ENCODE measurements around the gene LDB1.

DNA sequence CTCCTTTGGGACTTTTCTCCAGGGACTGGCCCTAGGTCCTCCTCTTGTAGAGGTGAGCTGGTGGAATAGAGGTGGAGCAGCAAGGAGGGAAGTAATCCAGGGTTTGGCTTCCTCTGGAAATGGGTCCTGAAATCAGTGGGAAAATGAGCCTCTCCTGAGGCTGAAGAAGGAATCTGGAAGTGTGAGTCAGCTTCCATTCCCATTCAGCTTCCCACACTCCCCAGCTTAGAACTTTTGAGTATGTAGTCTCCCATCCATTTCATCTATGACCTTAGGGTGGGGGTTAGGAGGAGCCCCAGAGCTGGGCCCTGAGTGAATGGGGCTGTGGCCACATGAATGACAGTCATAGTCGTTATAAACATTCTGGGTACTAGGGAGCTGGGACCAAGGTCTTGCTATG is 17.7 kb downstream of the LDB1 start:
- TF ChIP-seq, protein P1, sequence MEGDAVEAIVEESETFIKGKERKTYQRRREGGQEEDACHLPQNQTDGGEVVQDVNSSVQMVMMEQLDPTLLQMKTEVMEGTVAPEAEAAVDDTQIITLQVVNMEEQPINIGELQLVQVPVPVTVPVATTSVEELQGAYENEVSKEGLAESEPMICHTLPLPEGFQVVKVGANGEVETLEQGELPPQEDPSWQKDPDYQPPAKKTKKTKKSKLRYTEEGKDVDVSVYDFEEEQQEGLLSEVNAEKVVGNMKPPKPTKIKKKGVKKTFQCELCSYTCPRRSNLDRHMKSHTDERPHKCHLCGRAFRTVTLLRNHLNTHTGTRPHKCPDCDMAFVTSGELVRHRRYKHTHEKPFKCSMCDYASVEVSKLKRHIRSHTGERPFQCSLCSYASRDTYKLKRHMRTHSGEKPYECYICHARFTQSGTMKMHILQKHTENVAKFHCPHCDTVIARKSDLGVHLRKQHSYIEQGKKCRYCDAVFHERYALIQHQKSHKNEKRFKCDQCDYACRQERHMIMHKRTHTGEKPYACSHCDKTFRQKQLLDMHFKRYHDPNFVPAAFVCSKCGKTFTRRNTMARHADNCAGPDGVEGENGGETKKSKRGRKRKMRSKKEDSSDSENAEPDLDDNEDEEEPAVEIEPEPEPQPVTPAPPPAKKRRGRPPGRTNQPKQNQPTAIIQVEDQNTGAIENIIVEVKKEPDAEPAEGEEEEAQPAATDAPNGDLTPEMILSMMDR (IDR thresholded peaks at IDR 0.05) = no peak
- TF ChIP-seq ZFX (IDR thresholded peaks at IDR 0.05; ENCODE audit: borderline replicate concordance) = no peak

Data from 22Rv1 (cell line).